Measurements from ENCODE around the gene ZRANB1.

DNA sequence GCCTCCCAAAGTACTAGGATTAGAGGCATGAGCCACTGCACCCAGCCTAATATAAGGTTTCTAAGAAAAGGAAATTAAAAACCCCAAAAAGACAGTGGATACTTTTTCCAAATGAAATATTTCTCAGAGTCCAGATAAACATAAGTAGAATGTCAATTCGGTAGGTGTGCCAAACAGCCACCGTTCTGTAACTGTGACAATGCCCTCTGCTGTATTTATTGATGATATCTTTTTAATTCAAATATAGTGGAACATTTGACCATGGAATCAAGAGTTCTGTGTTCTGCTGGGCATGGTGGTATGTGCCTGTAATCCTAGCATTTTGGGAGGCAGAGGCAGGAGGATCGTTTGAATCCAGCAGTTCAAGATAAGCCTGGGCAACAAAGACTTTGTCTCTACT is 28.8 kb upstream of the ZRANB1 start:
- TF ChIP-seq NR2F1 (conservative IDR thresholded peaks at IDR 0.05) (no peak), CTCF (IDR thresholded peaks at IDR 0.05 in 2 of 3, conservative IDR thresholded peaks at IDR 0.05 in 1 of 3; ENCODE audit: control insufficient read depth in 2 of 3, extremely low read depth in 1 of 3, insufficient read depth in 1 of 3, low read depth in 3 of 3, low read length in 3 of 3) (no peak), SUZ12 (IDR thresholded peaks at IDR 0.05; ENCODE audit: unreplicated experiment) (no peak)
